GM21526 (cell line): Measurements from ENCODE around the gene PCGF3.
"Not testable (repeated sequence)": the region's sequence is repeated elsewhere in the genome, so short reads cannot be mapped to it uniquely, and the experiment has no call there.

Experiments used
- ATAC-seq: cut with Tn5 transposase; IDR thresholded peaks from one replicate; pipeline ENCODE4 v1.9.1; 2021; ENCODE audit warnings: moderate library complexity; ENCODE audit not compliant: unreplicated experiment, low FRiP score

Gene PCGF3

GRCh38 chr4:734951-735350, 29.3 kb downstream of the PCGF3 start:
- ATAC-seq: no peak

- ATAC-seq: no peak
Observed at GRCh38 chr4:735583-735982, 30.0 kb downstream of the PCGF3 start.

DNA sequence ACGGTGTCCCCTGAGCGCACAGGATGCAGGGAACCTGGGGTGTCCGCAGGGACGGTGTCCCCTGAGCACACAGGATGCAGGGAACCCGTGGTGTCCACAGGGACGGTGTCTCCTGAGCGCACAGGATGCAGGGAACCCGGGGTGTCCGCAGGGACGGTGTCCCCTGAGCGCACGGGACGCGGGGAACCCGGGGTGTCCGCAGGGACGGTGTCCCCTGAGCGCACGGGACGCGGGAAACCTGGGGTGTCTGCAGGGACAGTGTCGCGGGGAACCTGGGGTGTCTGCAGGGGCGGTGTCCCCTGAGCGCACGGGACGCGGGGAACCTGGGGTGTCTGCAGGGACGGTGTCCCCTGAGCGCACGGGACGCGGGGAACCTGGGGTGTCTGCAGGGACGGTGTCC, 30.9 kb downstream of the PCGF3 start:
- ATAC-seq: not testable (repeated sequence)

- no peak for ATAC-seq
Observed at GRCh38 chr4:738781-739280, 33.2 kb downstream of the PCGF3 start.

- no peak for ATAC-seq
Observed at GRCh38 chr4:739569-739968, 33.9 kb downstream of the PCGF3 start.

- ATAC-seq: no peak
Observed at GRCh38 chr4:740011-740410, 34.4 kb downstream of the PCGF3 start.

GRCh38 chr4:740656-741282, 35.1 kb downstream of the PCGF3 start:
- ATAC-seq: no peak

DNA sequence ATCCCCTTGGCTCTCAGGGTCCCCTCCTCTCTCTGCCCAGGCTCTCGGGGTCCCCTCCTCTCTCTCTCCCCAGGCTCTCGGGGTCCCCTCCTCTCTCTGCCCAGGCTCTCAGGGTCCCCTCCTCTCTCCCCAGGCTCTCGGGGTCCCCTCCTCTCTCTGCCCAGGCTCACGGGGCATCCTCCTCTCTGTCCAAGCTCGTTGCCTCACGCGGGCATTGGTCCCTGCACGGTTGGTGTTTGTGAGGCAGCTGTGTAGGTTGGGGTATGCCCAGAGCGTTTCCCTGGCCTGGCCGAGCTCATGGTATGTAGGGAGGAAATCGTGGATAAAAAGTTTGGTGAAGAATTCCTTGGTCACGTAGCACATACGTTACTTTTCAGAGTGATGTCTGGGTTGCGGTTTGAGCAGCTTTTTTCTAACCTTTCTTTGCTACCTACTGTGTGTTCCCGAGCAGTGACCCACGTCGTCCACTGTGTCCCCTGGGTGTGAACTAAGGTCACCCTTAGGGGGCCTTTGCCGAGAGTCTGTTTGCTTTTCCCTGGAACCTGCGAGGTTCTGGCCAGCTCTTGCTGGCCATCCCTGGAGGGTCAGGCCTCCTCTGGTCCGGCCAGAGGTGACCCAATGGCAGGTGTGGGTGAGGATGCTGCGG, 36.6 kb downstream of the PCGF3 start:
- no peak for ATAC-seq

GRCh38 chr4:742742-743311, 37.2 kb downstream of the PCGF3 start:
- no peak for ATAC-seq

DNA sequence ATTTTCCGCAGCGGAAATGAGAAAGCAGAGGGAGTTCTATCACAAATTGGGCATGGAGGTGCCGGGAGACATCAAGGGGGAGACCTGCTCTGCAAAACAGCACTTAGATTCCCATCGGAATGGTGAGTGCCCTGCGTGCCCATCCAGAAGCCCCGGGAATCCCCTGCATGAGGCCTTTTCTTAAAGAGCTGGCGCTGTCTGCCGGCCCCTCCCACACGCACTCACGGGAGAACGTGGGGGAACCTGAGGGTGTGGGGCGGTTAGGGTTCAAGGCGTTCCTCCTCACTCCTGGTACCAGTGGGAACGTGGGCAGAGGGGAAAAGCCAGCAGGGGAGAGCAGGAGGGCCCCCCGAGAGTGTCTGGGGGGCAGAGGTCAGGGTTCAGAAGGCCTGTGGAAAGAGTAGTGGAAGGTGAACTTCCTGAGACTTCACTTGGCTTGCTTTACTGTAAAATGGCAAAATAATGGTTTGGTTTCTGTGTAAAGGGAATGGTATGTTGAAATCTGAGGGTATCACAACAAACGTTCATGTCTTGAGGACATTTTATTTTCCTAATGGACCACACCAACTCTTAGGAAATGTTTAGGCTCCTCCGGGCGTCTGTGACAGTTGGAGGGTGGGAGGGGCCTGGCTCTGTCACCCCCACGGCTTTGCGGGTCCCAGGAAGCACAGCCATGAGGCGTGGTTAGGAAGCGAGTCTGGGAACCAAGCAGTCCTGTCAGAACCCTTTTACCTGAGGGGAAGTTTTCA, 38.0 kb downstream of the PCGF3 start:
- ATAC-seq: no peak

DNA sequence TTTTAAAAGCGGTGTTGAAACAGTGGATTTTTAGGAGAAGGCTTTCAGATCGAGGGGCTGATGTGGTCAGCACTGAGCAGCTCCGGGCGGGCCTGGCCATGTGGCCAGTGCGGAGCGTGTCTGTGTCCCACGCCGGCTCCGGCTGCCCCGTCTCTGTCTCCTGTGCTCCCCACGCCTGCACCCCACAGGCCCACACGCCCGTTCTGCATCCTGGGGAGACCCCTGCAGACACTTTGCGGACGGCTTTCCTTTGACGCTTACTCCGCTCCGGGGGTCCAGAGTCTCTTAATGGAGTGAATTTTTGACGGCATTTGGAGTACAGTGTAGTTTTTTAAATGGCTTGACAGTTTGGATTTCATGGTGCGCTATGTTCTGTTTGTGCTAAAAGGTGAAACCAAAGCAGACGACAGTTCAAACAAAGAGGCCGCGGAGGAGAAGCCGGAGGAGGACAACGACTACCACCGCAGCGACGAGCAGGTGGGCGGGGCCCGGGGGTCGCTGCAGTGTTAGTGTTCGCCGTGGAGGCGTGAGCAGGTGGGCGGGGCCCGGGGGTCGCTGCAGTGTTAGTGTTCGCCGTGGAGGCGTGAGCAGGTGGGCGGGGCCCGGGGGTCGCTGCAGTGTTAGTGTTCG, 38.7 kb downstream of the PCGF3 start:
- no peak for ATAC-seq

DNA sequence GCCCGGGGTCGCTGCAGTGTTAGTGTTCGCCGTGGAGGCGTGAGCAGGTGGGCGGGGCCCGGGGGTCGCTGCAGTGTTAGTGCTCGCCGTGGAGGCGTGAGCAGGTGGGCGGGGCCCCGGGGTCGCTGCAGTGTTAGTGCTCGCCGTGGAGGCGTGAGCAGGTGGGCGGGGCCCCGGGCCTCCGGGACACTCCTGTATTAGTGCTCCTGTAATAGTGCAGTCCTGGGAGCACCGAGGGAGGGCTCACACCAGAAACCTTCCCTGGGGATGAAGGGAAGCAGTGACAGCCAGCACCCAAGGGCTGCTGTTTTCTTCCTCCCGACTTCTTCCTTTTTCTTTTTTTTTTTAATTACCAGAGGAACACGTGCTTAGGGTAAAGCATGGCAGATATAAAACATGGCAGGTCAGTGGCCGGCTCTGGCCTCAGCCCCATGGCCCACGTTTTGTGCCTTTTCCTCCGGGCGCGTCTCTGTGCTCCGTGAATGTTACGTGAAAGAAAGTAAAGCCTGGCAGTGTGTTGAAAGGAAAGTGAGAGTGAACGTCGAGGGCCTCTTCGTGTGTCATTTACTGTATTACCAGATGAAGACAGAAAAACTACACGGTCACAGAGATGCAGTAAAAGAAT, 42.0 kb downstream of the PCGF3 start:
- no peak for ATAC-seq

DNA sequence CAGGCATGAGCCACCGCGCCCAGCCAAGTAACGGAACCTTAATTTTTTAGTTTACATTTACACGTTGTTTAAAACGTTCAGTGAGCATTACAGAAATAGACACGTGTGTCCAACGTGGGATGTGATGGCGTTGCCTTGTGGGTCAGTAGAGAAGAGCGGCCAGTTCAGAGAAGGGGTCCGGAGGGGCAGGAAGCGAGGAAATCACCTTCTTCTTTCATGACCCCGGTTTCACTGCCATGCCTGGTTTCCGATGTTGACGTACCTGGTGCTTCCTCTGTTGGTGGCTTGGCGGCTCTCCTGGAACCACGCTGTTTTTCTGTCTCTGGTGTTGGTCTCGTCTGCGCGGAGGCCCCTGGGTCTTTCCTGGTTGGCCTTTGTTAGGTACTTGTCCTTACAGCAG, 42.8 kb downstream of the PCGF3 start:
- ATAC-seq: no peak

DNA sequence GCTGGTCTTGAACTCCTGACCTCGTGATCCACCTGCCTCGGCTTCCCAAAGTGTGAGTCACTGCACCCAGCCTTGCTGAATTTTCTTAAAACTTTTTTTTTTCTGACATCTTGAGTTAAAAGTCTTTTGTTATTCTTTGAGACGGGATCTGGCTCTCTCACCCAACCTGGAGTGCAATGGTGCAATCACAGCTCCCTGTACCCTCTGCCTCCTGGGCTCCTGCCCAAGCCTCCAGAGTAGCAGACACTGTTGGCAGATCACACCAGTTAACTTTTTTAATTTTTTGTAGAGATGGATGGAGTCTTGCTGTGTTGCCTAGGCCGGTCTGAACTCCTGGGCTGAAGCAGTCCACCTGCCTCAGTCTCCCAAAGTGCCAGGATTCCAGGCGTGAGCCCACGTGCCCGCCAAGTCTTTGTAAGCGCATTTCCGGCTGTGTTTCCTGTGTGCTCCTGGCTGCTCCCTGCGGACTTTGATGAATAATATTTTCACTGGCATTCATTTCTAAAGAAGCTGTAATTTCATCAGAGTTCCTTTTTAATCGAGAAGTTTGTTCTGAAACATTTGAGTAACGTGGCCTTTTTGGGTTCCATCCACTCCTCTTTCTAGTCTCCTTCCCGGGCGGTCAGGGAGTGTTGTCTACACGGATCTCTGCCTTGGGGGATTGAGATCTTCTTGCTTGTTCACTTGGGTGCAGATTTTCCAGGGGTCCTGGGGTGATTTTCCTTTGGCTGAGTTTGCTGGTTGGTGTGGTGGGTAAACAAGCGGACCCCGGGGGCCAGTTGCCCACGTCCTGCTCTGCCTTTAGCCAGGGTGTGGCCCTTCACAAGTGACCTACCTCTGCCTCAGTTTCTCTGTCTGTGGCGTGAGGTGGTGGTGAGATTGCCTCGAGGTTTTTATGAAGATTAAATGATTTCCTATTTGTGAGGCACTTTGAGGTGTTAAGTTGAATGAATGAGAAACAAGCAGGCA, 44.4 kb downstream of the PCGF3 start:
- ATAC-seq: no peak

DNA sequence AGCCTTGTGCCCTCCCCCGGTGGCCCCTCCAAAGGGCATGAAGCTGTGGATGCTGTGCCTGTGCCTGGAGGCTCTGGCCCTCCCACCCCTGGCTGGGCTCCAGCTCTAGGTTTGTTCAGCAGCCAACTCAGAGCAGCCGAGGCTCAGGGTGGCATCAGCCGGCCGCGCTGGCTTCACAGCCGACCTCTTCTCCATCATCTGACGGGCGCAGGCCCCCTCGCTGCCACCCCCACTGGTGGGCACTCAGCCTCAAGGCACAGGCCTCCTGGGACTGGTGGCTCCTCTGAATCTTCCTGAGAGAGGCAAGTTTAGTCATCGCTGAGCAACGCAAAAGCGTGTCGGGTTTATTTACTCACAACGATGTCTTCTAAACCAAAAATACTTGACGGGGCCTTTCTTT, 46.0 kb downstream of the PCGF3 start:
- no peak for ATAC-seq

GRCh38 chr4:752196-752861, 46.7 kb downstream of the PCGF3 start:
- no peak for ATAC-seq

- not testable (repeated sequence) for ATAC-seq
Observed at GRCh38 chr4:753186-753585, 47.6 kb downstream of the PCGF3 start.

DNA sequence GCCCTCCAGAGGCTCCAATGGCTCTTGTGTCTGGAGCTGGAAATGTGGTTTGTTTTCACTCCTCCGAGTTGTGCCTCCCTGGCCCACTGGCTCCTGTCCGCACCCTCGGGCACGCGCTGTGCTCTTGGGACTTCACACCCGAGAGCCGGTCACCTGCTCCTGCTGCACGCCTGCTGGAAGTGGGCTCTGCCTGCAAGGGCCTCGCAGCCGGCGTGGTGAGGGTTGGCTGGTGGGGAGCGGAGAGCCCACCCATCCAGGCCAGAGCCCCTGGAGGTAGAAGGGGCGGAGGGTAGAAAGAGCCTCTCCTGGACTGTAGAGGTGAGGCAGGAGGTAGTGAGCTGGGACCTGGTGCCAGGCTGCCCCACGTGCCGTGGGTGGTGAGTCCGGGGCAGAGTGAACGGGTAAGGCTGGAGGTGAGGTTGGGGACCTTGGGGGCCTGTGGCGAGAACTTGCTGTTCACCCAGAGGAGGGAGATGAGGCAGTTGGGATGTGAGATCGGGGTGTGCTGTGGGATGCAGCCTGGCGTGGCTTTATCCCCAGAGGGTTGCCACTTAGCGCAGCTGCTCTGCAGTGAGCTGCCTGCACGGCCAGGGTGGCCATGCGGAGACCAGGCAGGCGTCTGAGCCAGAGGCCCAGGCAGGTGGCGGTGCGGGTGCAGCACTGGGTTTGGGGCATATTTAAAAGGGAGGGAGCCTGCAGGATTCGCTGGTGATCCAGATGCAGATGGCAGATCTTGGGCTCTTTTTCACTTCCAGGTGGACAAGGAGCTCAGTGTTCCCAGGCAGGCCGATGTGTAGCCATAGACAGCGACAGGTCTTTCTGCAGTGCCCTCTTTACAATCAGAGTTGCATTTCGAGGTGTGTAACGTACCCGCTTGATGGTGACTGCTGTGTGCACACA, 48.8 kb downstream of the PCGF3 start:
- ATAC-seq: no peak
